ENCODE measurements around the gene EMX2. TPM values are rescaled to one million over a fixed set of nuclear protein-coding genes. Genes with fewer than 3 reads are reported as not detected.

EMX2 gene
- total RNA-seq: 0.74 TPM

GRCh38 chr10:117542706-117543224, at the start of gene EMX2:
Gene EMX2 (plus strand): TSS chr10:117542746. CDS start chr10:117543268, 522 bp downstream.
- no peak for DNase-seq (ENCODE audit: extremely low spot score in 2 of 2)
- no peaks in the 10 kb centered on the region for H3K9me3 ChIP-seq
- intact Hi-C loops (cut with DNase I): no loop called here
- peaks cover 19% of the 10 kb centered on the region for H3K27me3 ChIP-seq
- H3K4me3 ChIP-seq: peak within 1 kb of the TSS; percentile 48 to 54
- TF ChIP-seq POLR2A (IDR thresholded peaks at IDR 0.05): peak in 1 of 2 donors; percentile 14
- no peak for TF ChIP-seq CTCF (IDR thresholded peaks at IDR 0.05)
- H3K4me1 ChIP-seq: peaks cover 47% of the 10 kb centered on the region
- H3K27ac ChIP-seq: peak within 1 kb of the TSS; percentile 87
- no peaks in the 10 kb centered on the region for H3K36me3 ChIP-seq

GRCh38 chr10:117496031-117496430, 46.5 kb upstream of the EMX2 start:
- H3K4me3 ChIP-seq: no peak overlapping the region
- no peaks in the 10 kb centered on the region for H3K9me3 ChIP-seq
- DNase-seq (ENCODE audit: extremely low spot score in 2 of 2): no peak
- intact Hi-C loops (cut with DNase I): no loop called here
- H3K4me1 ChIP-seq: no peaks in the 10 kb centered on the region
- no peaks in the 10 kb centered on the region for H3K36me3 ChIP-seq
- no peak for TF ChIP-seq POLR2A (IDR thresholded peaks at IDR 0.05)
- no peak for TF ChIP-seq POLR2AphosphoS5 (IDR thresholded peaks at IDR 0.05; ENCODE audit: insufficient read depth in 1 of 2, low read depth in 1 of 2)
- TF ChIP-seq CTCF (IDR thresholded peaks at IDR 0.05): no peak
- no peak overlapping the region for H3K27ac ChIP-seq
- H3K27me3 ChIP-seq: no peaks in the 10 kb centered on the region

- intact Hi-C loops (cut with DNase I): no loop called here
- Histone ChIP-seq H3K27me3 (no peaks in the 10 kb centered on the region), H3K27ac (no peak overlapping the region), H3K36me3 (no peaks in the 10 kb centered on the region), H3K9me3 (no peaks in the 10 kb centered on the region), H3K4me3 (no peak overlapping the region), H3K4me1 (no peaks in the 10 kb centered on the region)
- no peak for DNase-seq (ENCODE audit: extremely low spot score in 2 of 2)
- TF ChIP-seq CTCF (IDR thresholded peaks at IDR 0.05): peak; percentile 74 to 98 (median 89)
- peak; percentile 32 to 39 for TF ChIP-seq POLR2AphosphoS5 (IDR thresholded peaks at IDR 0.05; ENCODE audit: insufficient read depth in 1 of 2, low read depth in 1 of 2)
- no peak for TF ChIP-seq POLR2A (IDR thresholded peaks at IDR 0.05)
Observed at GRCh38 chr10:117496616-117497028, 45.9 kb upstream of the EMX2 start.

GRCh38 chr10:117497736-117498135, 44.8 kb upstream of the EMX2 start:
- H3K27ac ChIP-seq: no peak overlapping the region
- H3K36me3 ChIP-seq: no peaks in the 10 kb centered on the region
- H3K4me3 ChIP-seq: no peak overlapping the region
- DNase-seq (ENCODE audit: extremely low spot score in 2 of 2): no peak
- H3K4me1 ChIP-seq: no peaks in the 10 kb centered on the region
- no peaks in the 10 kb centered on the region for H3K9me3 ChIP-seq
- TF ChIP-seq POLR2A (IDR thresholded peaks at IDR 0.05) (no peak), POLR2AphosphoS5 (IDR thresholded peaks at IDR 0.05; ENCODE audit: insufficient read depth in 1 of 2, low read depth in 1 of 2) (no peak), CTCF (IDR thresholded peaks at IDR 0.05) (no peak)
- intact Hi-C loops (cut with DNase I): no loop called here
- H3K27me3 ChIP-seq: no peaks in the 10 kb centered on the region

GRCh38 chr10:117499248-117500105, 43.1 kb upstream of the EMX2 start:
- Histone ChIP-seq H3K9me3 (no peaks in the 10 kb centered on the region), H3K36me3 (no peaks in the 10 kb centered on the region), H3K27me3 (no peaks in the 10 kb centered on the region), H3K4me3 (no peak overlapping the region), H3K27ac (no peak overlapping the region), H3K4me1 (peaks cover 4% of the 10 kb centered on the region)
- TF ChIP-seq CTCF (IDR thresholded peaks at IDR 0.05): no peak
- TF ChIP-seq POLR2AphosphoS5 (IDR thresholded peaks at IDR 0.05; ENCODE audit: insufficient read depth in 1 of 2, low read depth in 1 of 2): no peak
- no peak for TF ChIP-seq POLR2A (IDR thresholded peaks at IDR 0.05)
- intact Hi-C loops (cut with DNase I): no loop called here
- no peak for DNase-seq (ENCODE audit: extremely low spot score in 2 of 2)

All from vagina (tissue), 2 donors.